Measurements from ENCODE around the gene GDF10.

GRCh38 chr10:47357131-47357582 lies 57.2 kb downstream of the GDF10 start:
- TF ChIP-seq, protein P1, sequence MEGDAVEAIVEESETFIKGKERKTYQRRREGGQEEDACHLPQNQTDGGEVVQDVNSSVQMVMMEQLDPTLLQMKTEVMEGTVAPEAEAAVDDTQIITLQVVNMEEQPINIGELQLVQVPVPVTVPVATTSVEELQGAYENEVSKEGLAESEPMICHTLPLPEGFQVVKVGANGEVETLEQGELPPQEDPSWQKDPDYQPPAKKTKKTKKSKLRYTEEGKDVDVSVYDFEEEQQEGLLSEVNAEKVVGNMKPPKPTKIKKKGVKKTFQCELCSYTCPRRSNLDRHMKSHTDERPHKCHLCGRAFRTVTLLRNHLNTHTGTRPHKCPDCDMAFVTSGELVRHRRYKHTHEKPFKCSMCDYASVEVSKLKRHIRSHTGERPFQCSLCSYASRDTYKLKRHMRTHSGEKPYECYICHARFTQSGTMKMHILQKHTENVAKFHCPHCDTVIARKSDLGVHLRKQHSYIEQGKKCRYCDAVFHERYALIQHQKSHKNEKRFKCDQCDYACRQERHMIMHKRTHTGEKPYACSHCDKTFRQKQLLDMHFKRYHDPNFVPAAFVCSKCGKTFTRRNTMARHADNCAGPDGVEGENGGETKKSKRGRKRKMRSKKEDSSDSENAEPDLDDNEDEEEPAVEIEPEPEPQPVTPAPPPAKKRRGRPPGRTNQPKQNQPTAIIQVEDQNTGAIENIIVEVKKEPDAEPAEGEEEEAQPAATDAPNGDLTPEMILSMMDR (IDR thresholded peaks at IDR 0.05; ENCODE audit: borderline replicate concordance, extremely low read depth, low read length, poor library complexity, severe bottlenecking) = no peak
- TF ChIP-seq EZH2 (IDR thresholded peaks at IDR 0.05; ENCODE audit: borderline replicate concordance, low read depth, low read length, severe bottlenecking) = no peak

Measured in DND-41 (cell line).